Prostate gland (tissue), 2 donors: ENCODE measurements around the gene SDS.

ENCODE experiments used
- CTCF ChIP-seq, 4 experiments: fragments of 200-600 bp in 2 of 4; fragments of 450-650 bp in 2 of 4; sonication (generic) in 2 of 4; IDR thresholded peaks; 1 replicate in 3 of 4; 2 replicates in 1 of 4; pipeline ENCODE4 v1.5.1; 2016 to 2019; ENCODE audit warnings: antibody characterized with exemption in 4 of 4, mild to moderate bottlenecking in 2 of 4, moderate library complexity in 2 of 4
- POLR2AphosphoS5 ChIP-seq: sonication (generic); formaldehyde crosslinking; IDR thresholded peaks from one replicate; pipeline ENCODE4 v1.6.1; 2017; ENCODE audit warnings: antibody characterized with exemption

GRCh38 chr12:113364698-113365097 lies 39.0 kb downstream of the SDS start:
- no peak for TF ChIP-seq CTCF (IDR thresholded peaks at IDR 0.05)
- TF ChIP-seq POLR2AphosphoS5, result no peak
